GM12872 (cell line): Measurements from ENCODE around the gene ADTRP.

Experiments used
- CTCF ChIP-seq: IDR thresholded peaks from 3 replicates; pipeline ENCODE4 v1.5.1; 2011; ENCODE audit warnings: low read depth, mild to moderate bottlenecking, low read length, moderate library complexity; ENCODE audit not compliant: insufficient read depth

The ADTRP gene

GRCh38 chr6:11684901-11685480 lies 93.6 kb downstream of the ADTRP start:
- TF ChIP-seq CTCF = no peak

- no peak for TF ChIP-seq CTCF
These were observed 94.7 kb downstream of the ADTRP start for GRCh38 chr6:11683871-11684270.

- no peak for TF ChIP-seq CTCF
These were observed 96.0 kb downstream of the ADTRP start for GRCh38 chr6:11682561-11682975.

GRCh38 chr6:11681770-11682169 lies 96.8 kb downstream of the ADTRP start:
- no peak for TF ChIP-seq CTCF

GRCh38 chr6:11681357-11681756 lies 97.2 kb downstream of the ADTRP start:
- TF ChIP-seq CTCF = no peak

GRCh38 chr6:11679099-11679498 lies 99.5 kb downstream of the ADTRP start:
- no peak for TF ChIP-seq CTCF

GRCh38 chr6:11675601-11676000 lies 103.0 kb downstream of the ADTRP start:
- TF ChIP-seq CTCF = peak; percentile 60
